HepG2 (cell line): Measurements from ENCODE around the gene TBCD. TPM values are rescaled to one million over a fixed set of nuclear protein-coding genes. Genes with fewer than 3 reads are reported as not detected.
A peak's percentile ranks its signal among the peaks of the same experiment; 100 is the strongest.

ENCODE experiments used
- ATF4 ChIP-seq, 2 experiments: fragments of 450-650 bp in 1 of 2; sonication (generic) in 1 of 2; formaldehyde crosslinking; IDR thresholded peaks; 2 replicates each; pipeline versions ENCODE4 v1.5.0 to v1.8.0; 2020 to 2022; ENCODE audit warnings: mild to moderate bottlenecking in 1 of 2, missing genetic modification reagents in 1 of 2
- ETV5 ChIP-seq: IDR thresholded peaks from 2 replicates; pipeline ENCODE4 v1.6.1; 2018; ENCODE audit warnings: missing biosample characterization, missing genetic modification reagents, inconsistent platforms, borderline replicate concordance
- FLYWCH1 ChIP-seq: sonication (generic); formaldehyde crosslinking; IDR thresholded peaks from 2 replicates; pipeline ENCODE4 v1.8.1; 2023; ENCODE audit warnings: mild to moderate bottlenecking, missing genetic modification reagents
- FOXP4 ChIP-seq: sonication (generic); formaldehyde crosslinking; IDR thresholded peaks from 2 replicates; pipeline ENCODE4 v1.4.0; 2020; ENCODE audit warnings: missing genetic modification reagents
- GABPB1 ChIP-seq: IDR thresholded peaks from 2 replicates; pipeline ENCODE4 v1.6.1; 2016; ENCODE audit warnings: mild to moderate bottlenecking, missing genetic modification reagents, moderate library complexity, missing compliant biosample characterization
- GATAD1 ChIP-seq: IDR thresholded peaks from 2 replicates; pipeline ENCODE4 v1.6.1; 2016; ENCODE audit warnings: missing genetic modification reagents, missing compliant biosample characterization
- GTF3A ChIP-seq: sonication (generic); formaldehyde crosslinking; conservative IDR thresholded peaks from 2 replicates; pipeline ENCODE4 v1.4.0; 2020; ENCODE audit warnings: mild to moderate bottlenecking, missing genetic modification reagents
- HNRNPH1 ChIP-seq: fragments of 200-400 bp; formaldehyde crosslinking; optimal IDR thresholded peaks from 2 replicates; pipeline ENCODE3; 2017; ENCODE audit warnings: mild to moderate bottlenecking, low read depth, low read length
- KLF11 ChIP-seq: IDR thresholded peaks from 2 replicates; pipeline ENCODE4 v1.6.1; 2016; ENCODE audit warnings: missing compliant biosample characterization
- KLF16 ChIP-seq, 2 experiments: sonication (generic) in 1 of 2; formaldehyde crosslinking in 1 of 2; IDR thresholded peaks; 2 replicates each; pipeline versions ENCODE4 v1.6.1 to v1.8.0; 2016 to 2023; ENCODE audit warnings: missing genetic modification reagents in 2 of 2, missing compliant biosample characterization in 1 of 2
- MED13 ChIP-seq: sonication (generic); formaldehyde crosslinking; IDR thresholded peaks from 2 replicates; pipeline ENCODE4 v1.5.0; 2020; ENCODE audit warnings: missing genetic modification reagents
- NFRKB ChIP-seq: fragments of 450-650 bp; IDR thresholded peaks from 2 replicates; pipeline ENCODE4 v1.6.1; 2017
- PAX8 ChIP-seq: sonication (generic); formaldehyde crosslinking; IDR thresholded peaks from 2 replicates; pipeline ENCODE4 v1.8.0; 2022; ENCODE audit warnings: mild to moderate bottlenecking, missing genetic modification reagents, borderline replicate concordance
- PHF21A ChIP-seq: sonication (generic); formaldehyde crosslinking; IDR thresholded peaks from 2 replicates; pipeline ENCODE4 v1.5.0; 2020; ENCODE audit warnings: mild to moderate bottlenecking, missing genetic modification reagents
- RBM22 ChIP-seq: fragments of 200-400 bp; formaldehyde crosslinking; optimal IDR thresholded peaks from 2 replicates; pipeline ENCODE3; 2017; ENCODE audit warnings: mild to moderate bottlenecking, low read length, moderate library complexity
- TOPORS ChIP-seq: sonication (generic); formaldehyde crosslinking; IDR thresholded peaks from 2 replicates; pipeline ENCODE4 v1.8.0; 2023; ENCODE audit warnings: mild to moderate bottlenecking, missing genetic modification reagents
- ZFY ChIP-seq: sonication (generic); formaldehyde crosslinking; IDR thresholded peaks from 2 replicates; pipeline ENCODE4 v1.4.0; 2020; ENCODE audit warnings: missing genetic modification reagents
- ZNF563 ChIP-seq: sonication (generic); formaldehyde crosslinking; IDR thresholded peaks from 2 replicates; pipeline ENCODE4 v1.8.0; 2022; ENCODE audit warnings: mild to moderate bottlenecking, moderate library complexity, missing genetic modification reagents
- ZNF564 ChIP-seq: sonication (generic); formaldehyde crosslinking; IDR thresholded peaks from 2 replicates; pipeline ENCODE4 v1.8.1; 2023; ENCODE audit warnings: mild to moderate bottlenecking, missing genetic modification reagents
- ZNF670 ChIP-seq: sonication (generic); formaldehyde crosslinking; IDR thresholded peaks from 2 replicates; pipeline ENCODE4 v1.8.0; 2022; ENCODE audit warnings: mild to moderate bottlenecking, missing genetic modification reagents, borderline replicate concordance
- ZNF720 ChIP-seq: sonication (generic); formaldehyde crosslinking; IDR thresholded peaks from 2 replicates; pipeline ENCODE4 v1.4.0; 2020; ENCODE audit warnings: missing genetic modification reagents
- ZNF749 ChIP-seq: sonication (generic); formaldehyde crosslinking; IDR thresholded peaks from 2 replicates; pipeline ENCODE4 v1.8.0; 2022; ENCODE audit warnings: mild to moderate bottlenecking, missing genetic modification reagents, moderate library complexity, borderline replicate concordance
- ZNF816 ChIP-seq: sonication (generic); formaldehyde crosslinking; IDR thresholded peaks from 2 replicates; pipeline ENCODE4 v1.8.0; 2022; ENCODE audit warnings: missing genetic modification reagents, mild to moderate bottlenecking, borderline replicate concordance
- polyA plus RNA-seq, 8 experiments: library from polyadenylated mRNA; depleted of rRNA in 3 of 8; stranded (reverse) in 7 of 8; unstranded in 1 of 8; fragments of >200 nt; fragmentation: Illumina TruSeq in 4 of 8; extraction: Trizol in 4 of 8; gene quantifications; 2 replicates each; pipeline versions ENCODE4 v1.2.1 to v1.2.3, GENCODE V29; 2011 to 2016; ENCODE audit warnings: low read depth in 4 of 8, missing spikeins in 1 of 8, mixed read lengths in 1 of 8; ENCODE audit not compliant: insufficient read depth in 1 of 8
- total RNA-seq, 5 experiments: library from RNA; depleted of rRNA; stranded (reverse); fragments of >200 nt; fragmentation: Illumina TruSeq; extraction: Trizol; gene quantifications; 2 replicates each; pipeline ENCODE4 v1.2.3, GENCODE V29; 2016; ENCODE audit warnings: low read depth in 1 of 5
- TF ChIP-seq, protein P1 (sequence below): sonication (generic); formaldehyde crosslinking; IDR thresholded peaks from 2 replicates; pipeline ENCODE4 v1.8.0; 2022; ENCODE audit warnings: mild to moderate bottlenecking, missing genetic modification reagents, moderate library complexity
- TF ChIP-seq, protein P2 (sequence below): sonication (generic); formaldehyde crosslinking; IDR thresholded peaks from 2 replicates; pipeline ENCODE4 v1.9.0; 2022; ENCODE audit warnings: missing genetic modification reagents, mild to moderate bottlenecking, borderline replicate concordance

Gene TBCD
- total and polyA plus RNA-seq, 2 of the 13 experiments (the other 11 are each of a cell fraction or from before 2014, with no cell fraction given): 33.9 to 54.8 TPM

DNA sequence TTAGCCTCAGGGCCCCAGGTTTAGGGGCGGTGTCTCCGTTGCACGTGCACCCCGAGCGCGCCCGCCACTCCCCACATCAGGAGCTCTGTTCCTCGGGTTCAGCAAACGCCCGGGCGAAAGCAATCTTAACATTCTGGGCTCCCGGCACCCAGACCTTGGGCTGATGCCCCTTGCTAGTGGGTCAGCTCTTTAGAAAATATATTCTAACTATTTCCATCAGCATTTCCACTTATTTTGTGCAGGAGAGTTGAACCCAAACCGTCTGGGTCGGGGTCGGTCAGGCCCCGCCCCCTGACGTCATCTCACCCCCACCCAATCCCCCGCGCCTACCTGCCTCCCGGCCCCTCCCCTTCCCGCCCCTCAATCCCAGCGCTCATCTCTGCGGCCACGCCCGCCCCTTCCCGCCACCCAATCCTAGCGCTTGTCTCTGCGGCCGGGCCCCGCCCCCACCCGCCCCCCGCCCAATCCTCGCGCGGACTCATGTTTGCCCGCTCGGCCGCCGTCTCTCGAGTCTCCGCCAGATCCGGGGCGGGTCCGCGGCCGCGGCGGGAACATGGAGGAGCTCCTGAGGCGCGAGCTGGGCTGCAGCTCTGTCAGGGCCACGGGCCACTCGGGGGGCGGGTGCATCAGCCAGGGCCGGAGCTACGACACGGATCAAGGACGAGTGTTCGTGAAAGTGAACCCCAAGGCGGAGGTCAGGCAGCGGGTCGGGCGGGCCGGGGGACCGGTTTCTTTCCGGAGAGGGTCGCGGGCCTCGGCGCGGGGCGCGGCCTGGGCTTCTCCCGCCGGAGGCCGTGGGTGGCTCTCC is 35.5 kb upstream of the TBCD start, which contains the start of gene FN3KRP (continued):
- TF ChIP-seq FLYWCH1 (no peak), TOPORS (CRISPR knock-in tag) (peak; percentile 74; the same call in 1 of the 2 replicates), ZNF816 (CRISPR knock-in tag) (peak; percentile 28; the same call in 1 of the 2 replicates), GATAD1 (CRISPR knock-in tag) (peak; percentile 89), RBM22 (no peak), KLF16 (CRISPR knock-in tag; IDR thresholded peaks at IDR 0.05) (0 out of 4 replicates have a peak, but pooled peaks of 1 of the 2 experiments have one; percentile 3), KLF11 (no peak), ZNF563 (CRISPR knock-in tag) (peak; percentile 67), GABPB1 (CRISPR knock-in tag) (peak; percentile 88), ZNF720 (CRISPR knock-in tag) (no peak), ZNF670 (0 out of 2 replicates have a peak, but pooled peaks have one; percentile 56), MED13 (CRISPR knock-in tag) (no peak), FOXP4 (CRISPR knock-in tag) (no peak), ETV5 (peak; percentile 87), PAX8 (CRISPR knock-in tag) (0 out of 2 replicates have a peak, but pooled peaks have one; percentile 1), HNRNPH1 (no peak), GTF3A (CRISPR knock-in tag) (no peak), ZFY (CRISPR knock-in tag) (peak; percentile 75), ZNF564 (CRISPR knock-in tag) (peak; percentile 37; the same call in 1 of the 2 replicates), PHF21A (CRISPR knock-in tag) (no peak), NFRKB (no peak), ZNF749 (CRISPR knock-in tag) (peak; percentile 18; the same call in 1 of the 2 replicates), ATF4 (CRISPR knock-in tag; IDR thresholded peaks at IDR 0.05) (peak in 1 of 2 experiments; percentile 18; a peak in 2 of 4 replicates)
- TF ChIP-seq, protein P1, sequence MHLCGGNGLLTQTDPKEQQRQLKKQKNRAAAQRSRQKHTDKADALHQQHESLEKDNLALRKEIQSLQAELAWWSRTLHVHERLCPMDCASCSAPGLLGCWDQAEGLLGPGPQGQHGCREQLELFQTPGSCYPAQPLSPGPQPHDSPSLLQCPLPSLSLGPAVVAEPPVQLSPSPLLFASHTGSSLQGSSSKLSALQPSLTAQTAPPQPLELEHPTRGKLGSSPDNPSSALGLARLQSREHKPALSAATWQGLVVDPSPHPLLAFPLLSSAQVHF (CRISPR knock-in tag): peak; percentile 60; the same call in 1 of the 2 replicates
- TF ChIP-seq, protein P2, sequence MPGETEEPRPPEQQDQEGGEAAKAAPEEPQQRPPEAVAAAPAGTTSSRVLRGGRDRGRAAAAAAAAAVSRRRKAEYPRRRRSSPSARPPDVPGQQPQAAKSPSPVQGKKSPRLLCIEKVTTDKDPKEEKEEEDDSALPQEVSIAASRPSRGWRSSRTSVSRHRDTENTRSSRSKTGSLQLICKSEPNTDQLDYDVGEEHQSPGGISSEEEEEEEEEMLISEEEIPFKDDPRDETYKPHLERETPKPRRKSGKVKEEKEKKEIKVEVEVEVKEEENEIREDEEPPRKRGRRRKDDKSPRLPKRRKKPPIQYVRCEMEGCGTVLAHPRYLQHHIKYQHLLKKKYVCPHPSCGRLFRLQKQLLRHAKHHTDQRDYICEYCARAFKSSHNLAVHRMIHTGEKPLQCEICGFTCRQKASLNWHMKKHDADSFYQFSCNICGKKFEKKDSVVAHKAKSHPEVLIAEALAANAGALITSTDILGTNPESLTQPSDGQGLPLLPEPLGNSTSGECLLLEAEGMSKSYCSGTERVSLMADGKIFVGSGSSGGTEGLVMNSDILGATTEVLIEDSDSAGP (CRISPR knock-in tag): peak; percentile 28; the same call in 1 of the 2 replicates
